HepG2 (cell line): ENCODE data around the gene SEMA3F. TPM values are rescaled to one million over a fixed set of nuclear protein-coding genes. Genes with fewer than 3 reads are reported as not detected.

Experiments used
- ATAC-seq: fragments of 200-7000 bp; cut with Tn5 transposase; 3 replicates; pipeline ENCODE4 v1.9.1; 2020; ENCODE audit warnings: mild to moderate bottlenecking, moderate library complexity
- BruUV-seq: library from RNA; stranded (reverse); fragments of 400-500 nt; replicated peaks from 2 replicates; lab custom pipeline; 2021; lab: Mats Ljungman, UMichigan
- CTCF ChIA-PET: fragments of 300-600 bp; formaldehyde crosslinking; extraction: SDS; loops from one replicate; lab custom pipeline; 2021; ENCODE audit warnings: low total read pairs, inconsistent platforms, low intra/inter-chr PET ratio; lab: Yijun Ruan, JAX
- POLR2A ChIA-PET: fragments of 350-600 bp; sonication (Branson Sonifier 250); formaldehyde crosslinking; loops from one replicate; lab custom pipeline; 2020; ENCODE audit warnings: antibody characterized with exemption, inconsistent platforms; lab: Yijun Ruan, JAX
- DNase-seq: peaks from one replicate; pipeline ENCODE4 v3.0.0-alpha.2; 2015; ENCODE audit warnings: low spot score
- FAIRE-seq: peaks from 3 replicates; lab custom pipeline; 2011; peaks lifted over from hg19 to GRCh38; lab: Jason Lieb, UNC
- H2AFZ ChIP-seq: one replicate; pipeline ENCODE4 v1.6.1; 2011; ENCODE audit warnings: low read length, inconsistent platforms
- H3K27ac ChIP-seq: fragments of 300-600 bp; 3 replicates; pipeline ENCODE4 v1.8.0; 2011; ENCODE audit warnings: mixed run types, mild to moderate bottlenecking, mixed read lengths, low read length, inconsistent platforms; ENCODE audit not compliant: insufficient read depth; ENCODE audit errors: extremely low read length
- H3K27me3 ChIP-seq, 2 experiments: fragments of 200-600 bp in 1 of 2; 2 replicates in 1 of 2; 3 replicates in 1 of 2; pipeline versions ENCODE4 v1.6.0 to v1.8.0; 2011; ENCODE audit warnings: low read length in 2 of 2, mild to moderate bottlenecking in 2 of 2, moderate library complexity in 2 of 2, inconsistent platforms in 1 of 2; ENCODE audit not compliant: insufficient read depth in 2 of 2, control insufficient read depth in 1 of 2
- H3K36me3 ChIP-seq, 2 experiments: fragments of 200-600 bp in 1 of 2; replicated peaks in 1 of 2; 2 replicates in 1 of 2; 3 replicates in 1 of 2; pipeline versions ENCODE4 v1.5.1 to v1.8.0; 2011; ENCODE audit warnings: low read length in 2 of 2, inconsistent platforms in 1 of 2; ENCODE audit not compliant: insufficient read depth in 2 of 2, control insufficient read depth in 1 of 2
- H3K4me1 ChIP-seq: 2 replicates; pipeline ENCODE4 v1.5.1; 2012; ENCODE audit warnings: low read length, inconsistent platforms; ENCODE audit not compliant: insufficient read depth
- H3K4me2 ChIP-seq: 2 replicates; pipeline ENCODE4 v1.6.0; 2011; ENCODE audit warnings: low read depth, low read length, inconsistent platforms
- H3K4me3 ChIP-seq, 3 experiments: fragments of 200-600 bp in 1 of 3; sonication (generic), shearing (Covaris generic) in 1 of 3; replicated peaks in 1 of 3; 2 replicates each; pipeline ENCODE4 v1.5.1; 2011 to 2016; ENCODE audit warnings: low read length in 3 of 3, inconsistent platforms in 2 of 3, low read depth in 2 of 3, mild to moderate bottlenecking in 2 of 3, control low read depth in 1 of 3, mixed read lengths in 1 of 3; ENCODE audit not compliant: insufficient read depth in 1 of 3
- H3K79me2 ChIP-seq: one replicate; pipeline ENCODE4 v1.6.1; 2011; ENCODE audit warnings: low read length, inconsistent platforms; ENCODE audit not compliant: insufficient read depth
- H3K9ac ChIP-seq: 2 replicates; pipeline ENCODE4 v1.6.0; 2011; ENCODE audit warnings: mild to moderate bottlenecking, low read depth, low read length, inconsistent platforms; ENCODE audit not compliant: insufficient read depth
- H3K9me3 ChIP-seq: 2 replicates; pipeline ENCODE4 v1.5.1; 2012; ENCODE audit warnings: mild to moderate bottlenecking, low read length
- H4K20me1 ChIP-seq: 2 replicates; pipeline ENCODE4 v1.6.0; 2011; ENCODE audit warnings: inconsistent platforms, mild to moderate bottlenecking, low read length, moderate library complexity; ENCODE audit not compliant: insufficient read depth
- ARNT2 ChIP-seq: sonication (generic); formaldehyde crosslinking; IDR thresholded peaks from 2 replicates; pipeline ENCODE4 v1.8.0; 2022; ENCODE audit warnings: mild to moderate bottlenecking, low read depth, missing genetic modification reagents, moderate library complexity
- ATRX ChIP-seq: sonication (generic); formaldehyde crosslinking; IDR thresholded peaks from 2 replicates; pipeline ENCODE4 v1.4.0; 2020; ENCODE audit warnings: missing genetic modification reagents, borderline replicate concordance
- GFI1 ChIP-seq: sonication (generic); formaldehyde crosslinking; IDR thresholded peaks from 2 replicates; pipeline ENCODE4 v1.5.0; 2020; ENCODE audit warnings: missing genetic modification reagents, mild to moderate bottlenecking, borderline replicate concordance
- HIC2 ChIP-seq: sonication (generic); formaldehyde crosslinking; IDR thresholded peaks from 2 replicates; pipeline ENCODE4 v1.9.0; 2022; ENCODE audit warnings: low read depth, missing genetic modification reagents
- IRF1 ChIP-seq: sonication (generic); formaldehyde crosslinking; IDR thresholded peaks from 2 replicates; pipeline ENCODE4 v1.4.0; 2020; ENCODE audit warnings: low read depth, mild to moderate bottlenecking, missing genetic modification reagents
- KDM5B ChIP-seq: sonication (generic); formaldehyde crosslinking; IDR thresholded peaks from 2 replicates; pipeline ENCODE4 v1.4.0; 2020; ENCODE audit warnings: missing genetic modification reagents, mild to moderate bottlenecking, borderline replicate concordance
- MEIS1 ChIP-seq: sonication (generic); formaldehyde crosslinking; IDR thresholded peaks from 2 replicates; pipeline ENCODE4 v1.9.0; 2021; ENCODE audit warnings: mild to moderate bottlenecking, missing genetic modification reagents, moderate library complexity, borderline replicate concordance
- NR0B2 ChIP-seq: sonication (generic); formaldehyde crosslinking; IDR thresholded peaks from 2 replicates; pipeline ENCODE4 v1.4.0; 2020; ENCODE audit warnings: mild to moderate bottlenecking, missing genetic modification reagents
- PLSCR1 ChIP-seq: sonication (generic); formaldehyde crosslinking; IDR thresholded peaks from 2 replicates; pipeline ENCODE4 v1.5.0; 2020; ENCODE audit warnings: missing genetic modification reagents, mild to moderate bottlenecking, borderline replicate concordance
- TERF1 ChIP-seq: sonication (generic); formaldehyde crosslinking; IDR thresholded peaks from 2 replicates; pipeline ENCODE4 v1.8.0; 2022; ENCODE audit warnings: mild to moderate bottlenecking, missing genetic modification reagents, moderate library complexity
- TOPORS ChIP-seq: sonication (generic); formaldehyde crosslinking; IDR thresholded peaks from 2 replicates; pipeline ENCODE4 v1.8.0; 2023; ENCODE audit warnings: mild to moderate bottlenecking, missing genetic modification reagents
- U2AF2 ChIP-seq: fragments of 200-400 bp; formaldehyde crosslinking; IDR thresholded peaks from 2 replicates; pipeline ENCODE4 v1.6.1; 2017; ENCODE audit warnings: low read depth, mild to moderate bottlenecking, low read length
- ZBTB1 ChIP-seq: sonication (generic); formaldehyde crosslinking; IDR thresholded peaks from 2 replicates; pipeline ENCODE4 v1.4.0; 2020; ENCODE audit warnings: missing genetic modification reagents, borderline replicate concordance
- ZNF33B ChIP-seq: sonication (generic); formaldehyde crosslinking; IDR thresholded peaks from 2 replicates; pipeline ENCODE4 v1.5.1; 2020; ENCODE audit warnings: mild to moderate bottlenecking, missing genetic modification reagents
- ZNF547 ChIP-seq: sonication (generic); formaldehyde crosslinking; IDR thresholded peaks from 2 replicates; pipeline ENCODE4 v1.5.1; 2020; ENCODE audit warnings: mild to moderate bottlenecking, missing genetic modification reagents
- ZNF598 ChIP-seq: sonication (generic); formaldehyde crosslinking; IDR thresholded peaks from 2 replicates; pipeline ENCODE4 v1.5.1; 2020; ENCODE audit warnings: mild to moderate bottlenecking, missing genetic modification reagents, borderline replicate concordance
- ZNF674 ChIP-seq: sonication (generic); formaldehyde crosslinking; IDR thresholded peaks from 2 replicates; pipeline ENCODE4 v1.5.0; 2020; ENCODE audit warnings: low read depth, mild to moderate bottlenecking, missing genetic modification reagents
- WGBS: methylation state at CpG from one replicate; pipeline ENCODE4 v1.1.6; 2017; ENCODE audit warnings: low lambda C conversion rate; 5-methylcytosine and 5-hydroxymethylcytosine counted together
- in situ Hi-C: cut with HindIII; loops from 2 replicates; pipeline ENCODE4 v1.10.0; 2017; ENCODE audit warnings: low pct_unique_long_range_greater_than_20kb; ENCODE audit not compliant: extremely low pct_ligation_motif_present
- intact Hi-C: fragments of 100-400 bp; cut with micrococcal nuclease; formaldehyde crosslinking; loops from one replicate; pipeline ENCODE4 v1.10.0; 2022; ENCODE audit not compliant: unreplicated experiment
- polyA plus RNA-seq, 8 experiments: library from polyadenylated mRNA; depleted of rRNA in 3 of 8; stranded (reverse) in 7 of 8; unstranded in 1 of 8; fragments of >200 nt; fragmentation: Illumina TruSeq in 4 of 8; extraction: Trizol in 4 of 8; gene quantifications; 2 replicates each; pipeline versions ENCODE4 v1.2.1 to v1.2.3, GENCODE V29; 2011 to 2016; ENCODE audit warnings: low read depth in 4 of 8, missing spikeins in 1 of 8, mixed read lengths in 1 of 8; ENCODE audit not compliant: insufficient read depth in 1 of 8
- total RNA-seq, 5 experiments: library from RNA; depleted of rRNA; stranded (reverse); fragments of >200 nt; fragmentation: Illumina TruSeq; extraction: Trizol; gene quantifications; 2 replicates each; pipeline ENCODE4 v1.2.3, GENCODE V29; 2016; ENCODE audit warnings: low read depth in 1 of 5

The SEMA3F gene
- total and polyA plus RNA-seq, 2 of the 13 experiments (the other 11 are each of a cell fraction or from before 2014, with no cell fraction given) = 7.6 to 17.2 TPM

- FAIRE-seq (peak; percentile 93), ATAC-seq (peak; percentile 80), DNase-seq (peak; percentile 94)
- H3K4me3 ChIP-seq = peak overlapping the region in 2 of 3 experiments; percentile 7 to 35; a peak in 1 of 6 replicates
- intact Hi-C loops = loop anchor here (5.0 kb wide), 1 partner anchor 49 kb away; no protein-coding TSS in a partner anchor
- peak overlapping the region; percentile 46; the same call in 1 of the 2 replicates for H3K9ac ChIP-seq
- in situ Hi-C loops = no loop called here
- H3K4me2 ChIP-seq = peak overlapping the region; percentile 44
- no peaks in the 10 kb centered on the region for H3K27me3 ChIP-seq
- H3K36me3 ChIP-seq = peaks cover 13 to 23% of the 10 kb centered on the region in 2 experiments; a peak in 4 of 5 replicates
- H3K27ac ChIP-seq = peak overlapping the region; percentile 72
- H4K20me1 ChIP-seq = no peaks in the 10 kb centered on the region
- H3K9me3 ChIP-seq = no peaks in the 10 kb centered on the region
- no peaks in the 10 kb centered on the region for H3K79me2 ChIP-seq
- H2AFZ ChIP-seq = no peak overlapping the region
- peaks cover 68% of the 10 kb centered on the region for H3K4me1 ChIP-seq
- POLR2A ChIA-PET = interaction anchor here (0.9 to 3.5 kb wide), 13 partner anchors 8 to 64 kb away, joined by 3 to 23 read pairs (median 4); partner anchors contain the start of gene GNAI2
- WGBS = 56% methylated on average over 2 of the region's 21 CpGs
- CTCF ChIA-PET = no interaction called here
- BruUV-seq = no TSS peak
- TF ChIP-seq ZNF598 (CRISPR knock-in tag) = peak; percentile 39; the same call in 1 of the 2 replicates
- peak; percentile 88 for TF ChIP-seq GFI1 (CRISPR knock-in tag)
- TF ChIP-seq KDM5B (CRISPR knock-in tag) = peak; percentile 75; the same call in 1 of the 2 replicates
- peak; percentile 82; the same call in 1 of the 2 replicates for TF ChIP-seq MEIS1 (CRISPR knock-in tag)
- no peak for TF ChIP-seq PLSCR1 (CRISPR knock-in tag)
- no peak for TF ChIP-seq ZNF674 (CRISPR knock-in tag)
- TF ChIP-seq ZBTB1 = peak; percentile 97
- TF ChIP-seq TOPORS (CRISPR knock-in tag) = peak; percentile 59; the same call in 1 of the 2 replicates
- TF ChIP-seq TERF1 = no peak
- TF ChIP-seq NR0B2 (CRISPR knock-in tag) = peak; percentile 89; the same call in 1 of the 2 replicates
- TF ChIP-seq ARNT2 = peak; percentile 92
- TF ChIP-seq ZNF547 (CRISPR knock-in tag) = peak; percentile 67
- no peak for TF ChIP-seq IRF1
- no peak for TF ChIP-seq ATRX (CRISPR knock-in tag)
- TF ChIP-seq U2AF2 = no peak
- peak; percentile 99 for TF ChIP-seq HIC2 (CRISPR knock-in tag)
- peak; percentile 32; the same call in 1 of the 2 replicates for TF ChIP-seq ZNF33B
Observed at GRCh38 chr3:50171540-50172301, 16.6 kb downstream of the SEMA3F start.
